Ishikawa (cell line): ENCODE results near the gene EFHB.
A peak's percentile ranks its signal among the peaks of the same experiment; 100 is the strongest.

Experiments used
- CEBPB ChIP-seq: IDR thresholded peaks from 2 replicates; pipeline ENCODE4 v1.6.1; 2012
- CREB1 ChIP-seq: IDR thresholded peaks from 2 replicates; pipeline ENCODE4 v1.6.1; 2012; ENCODE audit warnings: low read depth
- EGR1 ChIP-seq: IDR thresholded peaks from 2 replicates; pipeline ENCODE4 v1.6.1; 2012
- EP300 ChIP-seq: IDR thresholded peaks from 2 replicates; pipeline ENCODE4 v1.6.1; 2012; ENCODE audit warnings: borderline replicate concordance
- FOXM1 ChIP-seq: IDR thresholded peaks from 2 replicates; pipeline ENCODE4 v1.6.1; 2012; ENCODE audit warnings: low read depth, borderline replicate concordance
- MAX ChIP-seq: IDR thresholded peaks from 2 replicates; pipeline ENCODE4 v1.6.1; 2012
- NFIC ChIP-seq: IDR thresholded peaks from 2 replicates; pipeline ENCODE4 v1.6.1; 2012
- RAD21 ChIP-seq: IDR thresholded peaks from 2 replicates; pipeline ENCODE4 v1.6.1; 2012; ENCODE audit warnings: low read depth
- TAF1 ChIP-seq: IDR thresholded peaks from 2 replicates; pipeline ENCODE4 v1.6.1; 2012; ENCODE audit warnings: low read depth, mild to moderate bottlenecking
- TCF12 ChIP-seq: IDR thresholded peaks from 2 replicates; pipeline ENCODE4 v1.6.1; 2012; ENCODE audit warnings: low read depth
- TEAD4 ChIP-seq: IDR thresholded peaks from 2 replicates; pipeline ENCODE4 v1.6.1; 2012
- USF1 ChIP-seq: IDR thresholded peaks from 2 replicates; pipeline ENCODE4 v1.6.1; 2012
- YY1 ChIP-seq: IDR thresholded peaks from 2 replicates; pipeline ENCODE4 v1.6.1; 2012; ENCODE audit warnings: low read depth
- ZBTB7A ChIP-seq: IDR thresholded peaks from 2 replicates; pipeline ENCODE4 v1.6.1; 2012; ENCODE audit warnings: low read depth
- TF ChIP-seq, protein P1 (sequence below): IDR thresholded peaks from 2 replicates; pipeline ENCODE4 v1.6.1; 2012; ENCODE audit warnings: low read depth, mild to moderate bottlenecking

EFHB gene

GRCh38 chr3:19961960-19962359, 27.9 kb upstream of the EFHB start:
- TF ChIP-seq TCF12 (no peak), NFIC (no peak), CREB1 (no peak), CEBPB (no peak), RAD21 (no peak), MAX (no peak), EGR1 (no peak), ZBTB7A (no peak), YY1 (no peak), EP300 (no peak), USF1 (no peak)

DNA sequence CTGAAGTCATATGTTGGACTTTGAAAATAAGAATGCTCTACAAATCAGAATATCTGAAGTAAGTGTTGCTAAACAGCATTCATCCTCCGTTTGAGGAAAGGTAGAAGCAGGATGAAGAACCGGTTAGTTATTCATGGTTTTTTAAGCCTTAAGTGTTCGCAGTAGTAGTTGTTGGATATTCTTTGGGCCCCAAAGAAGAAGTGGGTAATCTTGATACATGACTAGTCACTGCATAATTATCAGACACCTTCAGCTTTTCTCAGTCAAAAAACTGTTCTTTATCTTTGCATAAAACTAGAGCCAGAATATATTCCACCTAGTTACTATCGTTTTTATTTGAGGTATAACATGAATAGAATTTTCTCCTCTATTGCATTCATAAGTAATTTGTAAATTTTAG, 26.7 kb upstream of the EFHB start:
- TF ChIP-seq TAF1: no peak
- TF ChIP-seq EGR1: no peak
- no peak for TF ChIP-seq RAD21
- no peak for TF ChIP-seq YY1
- TF ChIP-seq USF1: no peak
- TF ChIP-seq CEBPB: no peak
- TF ChIP-seq NFIC: no peak
- TF ChIP-seq TCF12: no peak
- no peak for TF ChIP-seq TEAD4
- TF ChIP-seq CREB1: no peak

DNA sequence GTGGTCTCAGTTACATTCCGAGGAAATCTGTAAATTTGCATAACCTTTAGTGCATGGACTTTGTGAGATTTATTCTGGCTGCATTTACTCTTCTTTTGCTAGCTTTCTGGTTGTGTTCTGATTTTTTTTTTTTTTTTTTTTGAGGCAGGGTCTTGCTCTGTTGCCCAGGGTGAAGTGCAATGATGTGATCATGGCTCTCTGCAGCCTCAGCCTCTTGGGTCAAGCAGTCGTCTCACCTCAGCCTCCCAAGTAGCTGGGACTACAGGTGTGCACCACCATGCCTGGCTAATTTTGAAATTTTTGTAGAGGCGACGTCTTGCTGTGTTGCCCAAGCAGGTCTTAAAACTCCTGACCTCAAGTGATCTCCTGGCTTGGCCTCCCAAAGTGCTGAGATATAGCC, 25.5 kb upstream of the EFHB start:
- TF ChIP-seq EGR1: no peak
- no peak for TF ChIP-seq NFIC
- no peak for TF ChIP-seq CEBPB
- no peak for TF ChIP-seq EP300
- TF ChIP-seq FOXM1: no peak
- no peak for TF ChIP-seq ZBTB7A
- TF ChIP-seq CREB1: no peak
- TF ChIP-seq MAX: no peak

DNA sequence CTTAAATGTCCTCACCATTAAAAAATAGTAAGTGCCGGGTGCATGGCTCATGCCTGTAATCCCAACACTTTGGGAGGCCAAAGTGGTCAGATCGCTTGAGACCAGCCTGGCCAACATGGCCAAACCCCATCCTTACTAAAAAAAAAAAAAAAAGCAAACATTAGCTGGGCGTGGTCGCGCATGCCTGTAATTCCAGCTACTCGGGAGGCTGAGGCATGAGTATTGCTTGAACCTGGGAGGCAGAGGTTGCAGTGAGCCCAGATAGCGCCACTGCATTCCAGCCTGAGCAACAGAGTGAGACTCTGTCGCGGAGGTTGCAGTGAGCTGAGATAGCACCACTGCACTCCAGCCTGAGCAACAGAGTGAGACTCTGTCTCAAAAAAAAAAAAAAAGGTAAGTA, 23.3 kb upstream of the EFHB start:
- TF ChIP-seq TEAD4: peak; percentile 41

- TF ChIP-seq TCF12: no peak
- no peak for TF ChIP-seq CEBPB
- TF ChIP-seq TEAD4: no peak
- TF ChIP-seq ZBTB7A: no peak
- TF ChIP-seq TAF1: no peak
- no peak for TF ChIP-seq YY1
- no peak for TF ChIP-seq USF1
- TF ChIP-seq NFIC: no peak
- TF ChIP-seq EGR1: no peak
- no peak for TF ChIP-seq MAX
- no peak for TF ChIP-seq EP300
- TF ChIP-seq CREB1: no peak
- TF ChIP-seq, protein P1, sequence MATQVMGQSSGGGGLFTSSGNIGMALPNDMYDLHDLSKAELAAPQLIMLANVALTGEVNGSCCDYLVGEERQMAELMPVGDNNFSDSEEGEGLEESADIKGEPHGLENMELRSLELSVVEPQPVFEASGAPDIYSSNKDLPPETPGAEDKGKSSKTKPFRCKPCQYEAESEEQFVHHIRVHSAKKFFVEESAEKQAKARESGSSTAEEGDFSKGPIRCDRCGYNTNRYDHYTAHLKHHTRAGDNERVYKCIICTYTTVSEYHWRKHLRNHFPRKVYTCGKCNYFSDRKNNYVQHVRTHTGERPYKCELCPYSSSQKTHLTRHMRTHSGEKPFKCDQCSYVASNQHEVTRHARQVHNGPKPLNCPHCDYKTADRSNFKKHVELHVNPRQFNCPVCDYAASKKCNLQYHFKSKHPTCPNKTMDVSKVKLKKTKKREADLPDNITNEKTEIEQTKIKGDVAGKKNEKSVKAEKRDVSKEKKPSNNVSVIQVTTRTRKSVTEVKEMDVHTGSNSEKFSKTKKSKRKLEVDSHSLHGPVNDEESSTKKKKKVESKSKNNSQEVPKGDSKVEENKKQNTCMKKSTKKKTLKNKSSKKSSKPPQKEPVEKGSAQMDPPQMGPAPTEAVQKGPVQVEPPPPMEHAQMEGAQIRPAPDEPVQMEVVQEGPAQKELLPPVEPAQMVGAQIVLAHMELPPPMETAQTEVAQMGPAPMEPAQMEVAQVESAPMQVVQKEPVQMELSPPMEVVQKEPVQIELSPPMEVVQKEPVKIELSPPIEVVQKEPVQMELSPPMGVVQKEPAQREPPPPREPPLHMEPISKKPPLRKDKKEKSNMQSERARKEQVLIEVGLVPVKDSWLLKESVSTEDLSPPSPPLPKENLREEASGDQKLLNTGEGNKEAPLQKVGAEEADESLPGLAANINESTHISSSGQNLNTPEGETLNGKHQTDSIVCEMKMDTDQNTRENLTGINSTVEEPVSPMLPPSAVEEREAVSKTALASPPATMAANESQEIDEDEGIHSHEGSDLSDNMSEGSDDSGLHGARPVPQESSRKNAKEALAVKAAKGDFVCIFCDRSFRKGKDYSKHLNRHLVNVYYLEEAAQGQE: no peak
- no peak for TF ChIP-seq RAD21
- TF ChIP-seq FOXM1: no peak
Observed at GRCh38 chr3:19954676-19955075, 20.7 kb upstream of the EFHB start.

DNA sequence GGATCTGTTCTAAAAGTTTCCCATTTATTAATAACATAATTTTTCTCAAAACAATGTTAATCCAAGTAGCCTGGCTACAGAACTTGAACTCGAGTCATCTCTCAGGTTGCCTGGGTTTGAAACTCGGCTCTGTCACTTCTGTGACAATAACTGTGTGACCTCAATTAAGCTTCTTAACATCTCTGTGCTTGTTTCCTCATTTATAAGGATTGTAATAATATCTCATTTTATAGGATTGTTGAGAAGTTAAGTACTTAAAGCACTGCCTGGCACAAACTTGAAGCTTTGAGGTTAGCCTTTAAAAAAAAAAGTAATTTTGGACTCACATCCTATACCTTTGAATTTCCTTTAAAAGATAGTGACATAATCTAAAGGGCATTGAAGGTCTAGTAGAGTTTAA, 16.3 kb upstream of the EFHB start:
- TF ChIP-seq TCF12: no peak
- TF ChIP-seq ZBTB7A: no peak
- no peak for TF ChIP-seq CEBPB
- TF ChIP-seq, protein P1: no peak
- TF ChIP-seq TEAD4: no peak
- TF ChIP-seq EGR1: no peak
- TF ChIP-seq YY1: no peak
- no peak for TF ChIP-seq NFIC
- TF ChIP-seq TAF1: no peak
- no peak for TF ChIP-seq RAD21
- TF ChIP-seq USF1: no peak
- TF ChIP-seq CREB1: no peak
- TF ChIP-seq MAX: no peak
- TF ChIP-seq EP300: no peak
- no peak for TF ChIP-seq FOXM1
